GM21737 (cell line): ENCODE results near the gene GOLGA2.

ENCODE experiments used
- ATAC-seq: cut with Tn5 transposase; IDR thresholded peaks from one replicate; pipeline ENCODE4 v1.9.1; 2021; ENCODE audit warnings: mild to moderate bottlenecking, moderate library complexity; ENCODE audit not compliant: unreplicated experiment

Gene GOLGA2, protein sequence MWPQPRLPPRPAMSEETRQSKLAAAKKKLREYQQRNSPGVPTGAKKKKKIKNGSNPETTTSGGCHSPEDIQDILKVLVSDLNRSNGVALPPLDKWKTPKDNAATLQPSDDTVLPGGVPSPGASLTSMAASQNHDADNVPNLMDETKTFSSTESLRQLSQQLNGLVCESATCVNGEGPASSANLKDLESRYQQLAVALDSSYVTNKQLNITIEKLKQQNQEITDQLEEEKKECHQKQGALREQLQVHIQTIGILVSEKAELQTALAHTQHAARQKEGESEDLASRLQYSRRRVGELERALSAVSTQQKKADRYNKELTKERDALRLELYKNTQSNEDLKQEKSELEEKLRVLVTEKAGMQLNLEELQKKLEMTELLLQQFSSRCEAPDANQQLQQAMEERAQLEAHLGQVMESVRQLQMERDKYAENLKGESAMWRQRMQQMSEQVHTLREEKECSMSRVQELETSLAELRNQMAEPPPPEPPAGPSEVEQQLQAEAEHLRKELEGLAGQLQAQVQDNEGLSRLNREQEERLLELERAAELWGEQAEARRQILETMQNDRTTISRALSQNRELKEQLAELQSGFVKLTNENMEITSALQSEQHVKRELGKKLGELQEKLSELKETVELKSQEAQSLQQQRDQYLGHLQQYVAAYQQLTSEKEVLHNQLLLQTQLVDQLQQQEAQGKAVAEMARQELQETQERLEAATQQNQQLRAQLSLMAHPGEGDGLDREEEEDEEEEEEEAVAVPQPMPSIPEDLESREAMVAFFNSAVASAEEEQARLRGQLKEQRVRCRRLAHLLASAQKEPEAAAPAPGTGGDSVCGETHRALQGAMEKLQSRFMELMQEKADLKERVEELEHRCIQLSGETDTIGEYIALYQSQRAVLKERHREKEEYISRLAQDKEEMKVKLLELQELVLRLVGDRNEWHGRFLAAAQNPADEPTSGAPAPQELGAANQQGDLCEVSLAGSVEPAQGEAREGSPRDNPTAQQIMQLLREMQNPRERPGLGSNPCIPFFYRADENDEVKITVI

DNA sequence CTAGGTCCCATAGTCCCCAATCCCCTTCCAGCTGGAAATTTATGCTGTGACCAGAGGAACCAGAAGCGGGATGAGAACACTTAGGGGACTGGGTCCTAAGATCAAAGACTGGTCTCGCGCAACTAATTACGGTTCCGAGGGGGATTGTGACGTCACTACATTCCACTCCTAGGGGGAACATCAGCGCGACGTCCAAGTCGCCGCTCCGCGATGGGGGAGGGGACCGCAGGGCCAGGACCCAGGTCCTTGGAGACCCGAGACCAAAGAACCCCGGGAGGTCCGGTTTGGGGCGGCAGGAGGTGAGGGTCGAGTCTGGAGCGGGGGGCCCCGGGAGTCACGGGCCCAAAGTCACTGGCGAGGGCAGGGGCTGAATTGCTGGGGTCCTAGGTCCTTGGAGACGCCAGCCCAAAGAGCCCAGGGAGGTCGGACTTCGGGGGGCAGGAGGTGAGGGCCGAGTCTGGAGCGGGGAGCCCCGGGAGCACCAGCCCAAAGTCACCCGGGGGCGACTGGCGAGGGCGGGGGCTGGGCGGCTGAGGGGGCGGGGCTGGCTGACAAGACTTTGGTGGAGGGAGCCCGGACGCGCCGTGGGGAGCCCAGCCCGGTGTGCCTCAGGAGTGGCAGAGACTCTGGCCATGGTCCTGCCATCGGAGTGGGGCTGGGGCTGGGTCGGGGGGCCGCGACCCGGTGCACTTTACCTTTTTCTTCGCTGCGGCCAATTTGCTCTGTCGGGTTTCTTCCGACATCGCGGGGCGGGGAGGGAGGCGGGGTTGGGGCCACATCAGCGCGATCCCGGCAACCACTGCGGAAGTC, at the start of gene GOLGA2:
Gene GOLGA2, minus strand, starts transcription at position 810 of the 810 bp plus-strand sequence. Its CDS starts 31 bp downstream, at position 779.
- ATAC-seq, result peak; percentile 49

DNA sequence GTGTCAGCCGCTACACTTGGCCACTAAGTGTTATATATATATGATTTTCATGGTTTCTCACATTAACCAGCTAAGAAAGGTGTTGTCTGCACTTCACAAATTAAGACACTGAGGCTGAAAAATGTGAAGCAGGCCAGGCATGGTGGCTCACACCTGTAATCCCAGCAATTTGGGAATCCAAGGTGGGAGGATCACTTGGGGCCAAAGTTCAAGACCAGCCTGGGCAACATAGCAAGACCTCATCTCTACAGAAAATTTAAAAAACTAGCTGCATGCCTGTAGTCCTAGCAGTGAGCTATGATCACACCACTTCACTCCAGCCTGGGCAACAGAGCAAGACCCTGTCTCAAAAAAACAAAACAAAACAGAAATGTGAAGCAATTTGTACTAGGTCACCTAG, 48.6 kb upstream of the GOLGA2 start:
- no peak for ATAC-seq

DNA sequence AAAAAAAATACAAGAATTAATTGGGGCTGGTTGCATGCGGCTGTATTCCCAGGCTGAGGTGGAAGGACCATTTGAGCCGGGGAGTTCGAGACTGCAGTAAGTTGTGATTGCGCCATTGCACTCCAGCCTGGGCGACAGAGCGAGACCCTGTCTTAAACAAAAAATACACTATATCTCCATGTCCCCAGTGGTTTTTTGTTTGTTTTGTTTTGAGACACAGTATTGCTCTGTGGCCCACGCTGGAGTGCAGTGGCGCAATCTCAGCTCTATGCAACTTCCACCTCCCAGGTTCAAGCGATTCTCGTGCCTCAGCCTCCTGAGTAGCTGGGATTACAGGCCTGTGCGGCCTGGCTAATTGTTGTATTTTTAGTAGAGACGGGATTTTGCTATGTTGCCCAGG, 48.0 kb upstream of the GOLGA2 start:
- no peak for ATAC-seq

DNA sequence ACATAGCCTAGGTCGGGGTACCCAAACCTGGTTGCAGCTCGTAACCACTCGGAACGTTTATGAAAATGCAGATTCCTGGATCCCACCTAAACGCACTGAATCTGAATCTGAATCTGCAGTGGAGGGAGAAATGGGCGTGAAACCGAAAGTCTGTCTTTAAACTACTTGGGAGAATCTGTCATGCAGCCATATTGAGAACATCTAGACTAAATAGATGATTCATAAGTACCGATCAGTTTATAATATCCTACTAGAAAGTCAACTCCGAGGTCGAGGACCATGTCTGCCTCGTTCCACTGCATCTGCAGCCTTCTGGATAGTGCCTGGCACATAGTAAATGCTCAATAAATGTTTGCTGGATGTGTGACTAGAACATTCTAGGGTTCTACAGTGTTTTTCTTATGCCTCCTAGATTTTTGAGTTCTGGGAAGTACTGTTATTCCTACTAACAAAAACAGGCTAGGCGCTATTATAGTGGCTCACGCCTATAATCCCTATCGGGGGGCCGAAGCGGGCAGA, 47.5 kb upstream of the GOLGA2 start:
- ATAC-seq, result no peak

DNA sequence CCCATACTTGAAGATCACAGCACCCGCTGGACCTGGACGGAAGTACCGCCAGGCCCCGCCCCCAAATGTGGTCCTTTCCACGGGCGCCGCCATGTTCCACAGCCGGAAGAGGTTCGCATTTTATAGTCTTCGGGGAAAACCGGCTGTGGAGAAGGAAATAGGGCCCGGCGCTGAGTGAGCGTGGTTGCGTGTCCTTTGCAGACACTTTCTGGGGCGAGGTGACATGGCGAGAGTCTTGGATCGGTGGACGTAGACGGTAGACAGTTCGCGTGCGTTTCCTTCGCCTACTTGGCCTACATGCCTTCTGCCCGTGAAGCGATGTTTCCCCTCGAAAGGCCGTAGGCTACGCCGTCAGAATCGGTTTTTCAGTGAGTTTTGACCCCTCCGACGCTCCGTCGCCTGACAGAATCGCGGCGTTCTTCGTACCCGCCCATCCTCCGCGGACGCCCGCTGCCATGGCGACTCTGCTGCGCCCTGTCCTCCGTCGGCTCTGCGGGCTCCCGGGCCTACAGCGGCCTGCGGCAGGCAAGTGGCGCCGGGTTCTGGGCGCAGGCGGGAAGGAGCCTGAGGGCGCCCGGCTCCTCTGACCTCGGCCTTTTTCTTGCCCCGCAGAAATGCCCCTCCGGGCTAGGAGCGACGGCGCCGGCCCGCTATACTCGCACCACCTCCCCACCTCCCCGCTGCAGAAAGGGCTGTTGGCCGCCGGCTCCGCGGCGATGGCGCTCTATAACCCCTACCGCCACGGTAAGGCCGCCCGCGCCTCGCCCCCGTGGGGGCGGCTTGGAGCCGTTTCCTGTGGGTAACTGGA, 46.8 kb upstream of the GOLGA2 start, which contains the start of the genes COQ4 and TRUB2:
Gene COQ4, plus strand, starts transcription at position 436 of the 808 bp plus-strand sequence. Its CDS starts 20 bp downstream, at position 456.
Gene TRUB2, minus strand, starts transcription at position 44 of the 808 bp plus-strand sequence. Its CDS starts 39 bp downstream, at position 5.
- ATAC-seq, result peak; percentile 73

DNA sequence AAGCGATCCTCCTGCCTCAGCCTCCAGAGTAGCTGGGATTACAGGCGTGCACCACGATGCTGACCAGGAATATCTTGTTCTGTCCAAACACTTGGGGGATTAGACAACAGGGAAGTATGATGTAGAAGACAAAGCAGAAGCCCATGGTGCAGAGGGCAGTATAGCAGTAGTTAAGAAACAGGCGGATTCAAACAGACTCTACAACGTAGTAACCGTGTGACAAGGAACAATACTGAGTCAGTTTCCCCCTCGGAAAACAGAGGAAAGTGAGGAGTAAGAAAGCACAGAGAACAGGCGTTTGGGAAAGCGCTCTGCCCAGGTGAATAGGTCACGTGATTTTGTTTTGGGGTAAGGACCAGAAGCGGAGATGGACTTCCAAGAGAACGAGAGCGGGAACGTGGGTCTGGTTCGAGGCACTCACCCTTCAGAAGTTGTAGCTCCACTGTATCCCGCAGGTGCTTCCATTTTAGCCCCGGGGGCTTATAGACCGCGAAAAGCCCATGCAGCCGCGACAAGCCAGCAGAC, 46.1 kb upstream of the GOLGA2 start:
- ATAC-seq, result peak; percentile 4

DNA sequence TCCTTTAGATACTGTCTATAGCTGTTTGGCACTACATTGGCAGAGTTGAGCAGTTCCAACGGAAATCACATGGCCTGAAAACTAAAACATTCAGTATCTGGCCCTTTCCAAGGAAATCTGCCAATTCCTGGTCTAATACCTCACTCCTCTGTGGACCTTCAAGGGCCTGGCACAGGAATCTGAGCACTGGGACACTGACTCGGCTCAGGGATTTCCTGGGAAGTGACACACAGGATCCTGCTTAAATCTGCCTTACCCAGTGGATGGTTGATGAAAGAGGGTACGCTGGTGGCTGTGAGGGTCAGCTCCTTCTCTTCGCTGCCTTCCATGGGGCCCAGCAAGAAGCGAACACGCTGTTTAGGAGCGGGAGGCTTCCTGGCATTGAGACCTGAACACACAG, 45.5 kb upstream of the GOLGA2 start:
- no peak for ATAC-seq

DNA sequence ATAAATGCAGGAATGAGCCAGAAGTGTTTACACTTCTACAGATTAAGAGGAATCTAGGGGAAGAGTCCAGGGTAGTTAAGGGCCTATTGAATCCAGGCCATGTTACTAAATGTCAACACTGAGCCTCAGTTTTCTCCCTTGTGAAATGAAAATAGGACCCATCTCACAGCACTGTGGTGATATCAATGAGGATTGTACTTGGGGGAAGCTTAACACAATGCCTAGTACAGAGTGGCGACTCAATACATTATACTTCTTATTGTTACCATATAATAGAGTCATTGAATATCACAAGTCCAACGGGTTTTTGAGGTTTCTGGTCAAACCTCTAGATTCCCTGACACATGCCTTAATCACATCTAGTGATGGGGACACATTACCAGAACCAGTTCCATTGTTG, 41.8 kb upstream of the GOLGA2 start:
- ATAC-seq, result no peak

DNA sequence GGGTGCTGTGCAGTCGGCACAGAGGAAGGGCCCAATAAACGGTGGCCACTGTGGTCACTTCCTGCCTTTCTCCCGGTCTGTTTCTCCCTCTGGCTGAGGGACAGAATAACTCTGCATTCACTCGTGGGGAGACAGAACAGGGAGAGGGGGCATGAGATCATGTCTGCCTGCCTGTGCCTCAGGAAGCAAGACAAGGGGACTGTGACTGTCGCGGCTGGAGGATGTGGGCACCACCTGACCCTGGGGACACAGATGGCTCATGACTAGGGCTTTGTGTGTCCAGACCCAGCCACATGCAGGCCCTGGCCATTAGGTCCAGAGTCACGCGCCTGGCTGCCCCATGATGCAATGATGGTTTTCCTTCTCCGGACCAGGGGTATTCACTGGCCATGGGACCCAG, 40.6 kb upstream of the GOLGA2 start:
- no peak for ATAC-seq

DNA sequence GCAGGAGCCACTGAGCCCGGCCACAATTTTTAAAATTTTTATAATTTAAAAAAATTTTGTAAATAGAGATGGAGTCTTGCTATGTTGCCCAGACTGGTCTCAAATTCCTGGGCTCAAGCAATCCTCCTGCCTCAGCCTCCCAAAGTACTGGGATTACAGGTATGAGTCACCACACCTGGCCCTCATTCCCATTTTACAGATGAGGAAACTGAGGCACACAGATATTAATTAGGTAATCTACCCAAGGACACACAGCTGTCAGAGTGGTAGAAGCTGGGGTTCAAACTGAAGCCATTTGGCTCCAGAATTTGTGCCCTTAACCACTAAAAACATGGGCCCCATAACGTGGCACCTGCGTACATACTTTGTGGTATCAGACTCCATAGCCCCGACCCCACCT, 38.9 kb upstream of the GOLGA2 start:
- ATAC-seq, result no peak

DNA sequence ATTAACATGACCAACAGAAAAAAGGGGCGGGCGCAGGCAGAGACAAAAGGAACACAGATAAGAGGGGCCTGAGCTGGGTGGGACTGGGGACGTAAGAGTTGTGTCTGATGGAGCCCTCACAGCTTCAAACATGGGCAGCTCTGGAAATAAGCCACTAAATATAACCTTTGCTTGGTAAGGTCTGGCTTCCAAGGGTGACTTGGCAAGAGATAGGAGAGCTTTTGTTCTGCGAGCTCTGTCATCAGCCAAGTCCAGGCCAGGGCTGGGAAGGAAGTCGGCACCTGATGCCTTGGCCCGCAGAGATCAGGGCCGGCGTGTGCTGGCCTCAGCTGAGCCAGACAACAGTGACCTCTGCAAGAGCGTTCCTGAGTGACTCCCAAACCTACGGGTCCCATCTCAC, 34.7 kb upstream of the GOLGA2 start:
- ATAC-seq, result no peak

DNA sequence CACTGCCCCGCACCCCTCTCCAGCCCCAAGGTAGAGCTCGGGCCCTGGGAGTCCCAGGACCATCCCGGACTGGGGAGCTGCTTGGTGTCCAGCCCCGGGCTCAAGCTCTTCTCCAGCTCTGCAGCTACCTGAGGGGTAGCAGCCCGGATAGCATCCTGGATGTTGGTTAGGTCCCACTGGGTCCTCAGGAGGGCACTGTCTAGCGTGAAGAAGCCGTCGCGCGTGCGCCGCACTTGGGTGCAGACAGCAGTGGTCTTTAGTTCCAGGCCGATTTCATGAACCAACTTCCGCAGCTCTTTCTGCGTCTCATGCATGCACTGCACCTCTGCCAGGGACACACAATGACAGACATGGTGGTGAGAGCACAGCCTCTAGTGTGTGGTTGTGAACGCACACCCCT, 33.7 kb upstream of the GOLGA2 start:
- no peak for ATAC-seq

DNA sequence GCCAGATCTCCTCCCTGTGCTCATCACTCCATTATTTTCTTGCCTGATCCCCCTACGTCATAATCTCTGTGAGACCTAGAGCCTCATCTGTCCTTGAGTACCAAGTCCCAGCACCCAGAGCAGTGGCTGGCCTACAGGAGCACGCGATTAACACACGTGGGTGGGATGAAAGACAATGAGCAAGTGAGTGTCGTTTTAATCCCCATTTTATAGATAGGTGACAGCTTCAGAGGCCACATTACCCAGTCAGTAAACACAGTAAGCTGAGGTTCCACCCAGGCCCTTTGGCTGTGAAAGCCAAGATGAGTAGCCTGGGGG, 29.1 kb upstream of the GOLGA2 start:
- no peak for ATAC-seq

DNA sequence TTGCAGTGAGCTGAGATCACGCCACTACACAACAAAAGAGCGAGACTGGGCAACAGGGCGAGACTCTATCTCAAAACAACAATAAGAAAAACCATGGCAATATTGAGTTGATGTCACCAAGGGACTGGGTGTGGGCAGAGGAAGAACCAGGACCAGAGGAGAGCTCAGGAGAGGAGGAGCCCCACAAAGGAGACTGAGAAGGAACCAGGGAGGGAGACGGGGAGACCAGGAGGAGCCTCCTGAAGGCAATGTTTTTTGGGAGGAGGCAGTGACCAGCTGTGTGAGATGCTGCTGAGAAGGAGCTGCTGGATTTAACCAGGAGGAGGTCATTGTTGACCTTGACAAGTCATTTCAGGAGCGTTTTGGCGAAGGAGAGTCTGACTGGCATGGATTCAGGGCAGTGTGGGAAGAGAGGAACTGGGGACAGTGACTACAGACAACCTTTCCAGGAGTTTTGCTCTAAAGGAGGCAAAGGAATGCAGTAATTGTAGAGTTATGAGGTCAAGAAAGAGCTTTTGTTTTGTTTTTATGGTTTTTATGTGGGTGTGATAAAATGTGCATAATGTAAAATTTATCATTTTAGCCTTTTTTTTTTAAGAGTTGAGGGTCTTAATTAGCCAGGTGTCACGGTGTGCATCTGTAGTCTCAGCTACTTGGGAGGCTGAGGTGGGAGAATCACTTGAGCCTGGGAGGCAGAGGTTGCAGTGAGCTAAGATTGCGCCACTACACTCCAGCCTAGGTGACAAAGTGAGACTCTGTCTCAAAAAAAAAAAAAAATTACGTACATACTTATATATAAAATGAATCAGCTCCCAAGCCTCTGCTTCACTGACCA, 28.5 kb upstream of the GOLGA2 start:
- ATAC-seq, result no peak

DNA sequence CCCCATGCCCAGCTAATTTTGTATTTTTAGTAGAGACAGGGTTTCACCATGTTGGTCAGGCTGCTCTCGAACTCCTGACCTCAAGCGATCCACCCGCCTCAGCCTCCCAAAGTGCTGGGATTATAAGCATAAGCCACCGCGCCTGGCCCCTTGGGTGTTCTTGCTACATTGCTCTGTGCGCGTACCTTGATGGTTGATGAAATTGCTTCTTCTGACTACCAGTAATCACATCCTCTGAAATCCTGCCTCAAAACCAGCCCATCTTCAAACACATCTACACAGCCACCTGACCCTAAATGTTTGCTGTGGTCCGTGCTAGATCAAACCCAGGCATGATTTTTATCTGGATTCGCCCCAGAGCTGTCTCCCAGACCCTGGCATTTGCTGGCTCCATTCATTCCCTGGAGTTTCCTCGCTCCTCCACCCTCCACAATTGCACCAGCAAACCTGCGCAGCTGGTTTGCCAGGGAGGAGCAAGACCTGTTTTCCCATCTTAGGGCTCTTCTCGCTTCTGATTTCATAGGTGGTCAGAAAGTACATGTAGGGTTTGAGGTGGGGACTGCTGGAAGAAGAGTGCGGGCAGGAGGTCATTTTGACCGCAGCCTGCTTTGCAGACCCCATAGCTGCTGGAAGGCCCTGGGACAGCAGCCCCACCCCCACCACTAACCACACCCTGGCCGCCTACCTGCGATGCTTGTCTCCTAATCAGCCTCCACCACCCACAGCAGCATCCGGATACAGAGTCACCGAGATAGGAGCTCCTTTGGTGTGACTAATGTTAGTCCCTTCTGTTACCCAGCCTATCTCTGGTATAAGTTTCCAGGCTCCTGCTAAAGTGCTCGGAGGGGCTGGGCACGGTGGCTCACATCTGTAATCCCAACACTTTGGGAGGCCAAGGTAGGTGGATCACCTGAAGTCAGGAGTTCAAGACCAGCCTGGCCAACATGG, 23.0 kb upstream of the GOLGA2 start:
- no peak for ATAC-seq

DNA sequence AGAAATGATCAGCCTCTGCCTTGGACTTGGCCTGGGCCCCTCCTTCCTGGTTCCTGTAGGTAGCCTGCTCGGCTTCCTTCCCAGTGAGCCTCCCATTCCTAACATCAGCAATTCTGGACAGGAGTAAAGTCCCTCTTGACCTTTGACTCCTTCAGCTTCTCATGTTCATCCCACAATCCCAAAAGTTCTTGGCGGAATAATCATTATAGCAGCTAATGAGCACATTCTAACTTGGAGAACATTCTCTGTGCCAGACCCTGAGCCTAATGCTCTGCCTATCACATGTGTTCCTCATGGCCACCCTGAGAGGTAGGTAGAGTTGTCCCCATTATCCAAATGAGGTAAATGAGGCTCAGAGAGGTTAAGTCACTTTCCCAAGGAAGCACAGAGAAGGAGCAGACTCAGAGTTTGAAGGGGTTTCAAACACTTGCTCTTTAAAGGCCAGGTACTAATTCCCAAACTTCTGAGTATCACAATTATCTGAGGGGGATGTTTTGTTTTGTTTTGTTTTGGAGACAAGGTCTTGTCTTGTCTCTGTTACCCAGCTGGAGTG, 21.5 kb upstream of the GOLGA2 start:
- no peak for ATAC-seq
